H1 (cell line): ENCODE measurements around the gene DENND4C. TPM values are rescaled to one million over a fixed set of nuclear protein-coding genes. Genes with fewer than 3 reads are reported as not detected.

Experiments used
- CTCF ChIA-PET: fragments of 300-600 bp; sonication (Branson Sonifier 250); formaldehyde crosslinking; loops from one replicate; lab custom pipeline; 2021; ENCODE audit not compliant: partially characterized antibody; lab: Charles Lee
- POLR2A ChIA-PET: fragments of 300-600 bp; sonication (Branson Sonifier 250); formaldehyde crosslinking; loops from one replicate; lab custom pipeline; 2021; ENCODE audit warnings: inconsistent platforms; ENCODE audit not compliant: partially characterized antibody; lab: Charles Lee
- DNase-seq, 2 experiments: peaks; one replicate each; pipeline versions ENCODE4 v3.0.0 to v3.0.0-alpha.2; 2010 to 2022; ENCODE audit warnings: low spot score in 2 of 2, low read depth in 1 of 2, mixed read lengths in 1 of 2
- FAIRE-seq: peaks from 2 replicates; lab custom pipeline; 2011; peaks lifted over from hg19 to GRCh38; lab: Jason Lieb, UNC
- H2AFZ ChIP-seq: 2 replicates; pipeline ENCODE4 v1.8.1; 2012; ENCODE audit warnings: low read length, inconsistent platforms
- H2AK5ac ChIP-seq: 2 replicates; pipeline ENCODE4 v1.6.1; 2013; ENCODE audit warnings: low read depth, low read length
- H2BK120ac ChIP-seq: replicated peaks from 2 replicates; pipeline ENCODE3; 2013; ENCODE audit warnings: low read depth, low read length, inconsistent platforms
- H2BK12ac ChIP-seq: 2 replicates; pipeline ENCODE4 v1.6.1; 2013; ENCODE audit warnings: low read depth, low read length
- H2BK15ac ChIP-seq: 2 replicates; pipeline ENCODE4 v1.6.1; 2013; ENCODE audit warnings: low read length
- H2BK20ac ChIP-seq: 2 replicates; pipeline ENCODE4 v1.6.1; 2013; ENCODE audit warnings: low read length
- H2BK5ac ChIP-seq: 2 replicates; pipeline ENCODE4 v1.6.1; 2013; ENCODE audit warnings: low read depth, low read length
- H3K14ac ChIP-seq: 2 replicates; pipeline ENCODE4 v1.6.1; 2013; ENCODE audit warnings: inconsistent platforms; ENCODE audit not compliant: insufficient read length
- H3K18ac ChIP-seq: 2 replicates; pipeline ENCODE4 v1.6.1; 2013; ENCODE audit warnings: low read length; ENCODE audit errors: extremely low read depth
- H3K23ac ChIP-seq: 2 replicates; pipeline ENCODE4 v1.6.1; 2013; ENCODE audit warnings: inconsistent platforms; ENCODE audit not compliant: insufficient read length
- H3K23me2 ChIP-seq: 2 replicates; pipeline ENCODE4 v1.6.1; 2013; ENCODE audit warnings: low read depth, low read length
- H3K27ac ChIP-seq: 2 replicates; pipeline ENCODE4 v1.6.1; 2011; ENCODE audit warnings: low read depth, low read length, inconsistent platforms
- H3K27me3 ChIP-seq, 4 experiments: replicated peaks in 1 of 4; 1 replicate in 1 of 4; 2 replicates in 3 of 4; pipeline versions ENCODE4 v1.6.1 to v1.8.1; 2011 to 2013; ENCODE audit warnings: low read length in 3 of 4, mild to moderate bottlenecking in 3 of 4, inconsistent platforms in 2 of 4, mixed read lengths in 2 of 4, moderate library complexity in 1 of 4; ENCODE audit not compliant: control insufficient read depth in 3 of 4, insufficient read depth in 3 of 4; ENCODE audit errors: extremely low read depth in 1 of 4
- H3K36me3 ChIP-seq, 4 experiments: 2 replicates each; pipeline versions ENCODE4 v1.6.1 to v1.8.1; 2011 to 2013; ENCODE audit warnings: mild to moderate bottlenecking in 4 of 4, low read length in 3 of 4, moderate library complexity in 2 of 4, control low read depth in 1 of 4, inconsistent platforms in 1 of 4; ENCODE audit not compliant: insufficient read depth in 4 of 4, control insufficient read depth in 2 of 4
- H3K4ac ChIP-seq: replicated peaks from 2 replicates; pipeline ENCODE3; 2013; ENCODE audit warnings: low read length, low read depth, mixed read lengths, inconsistent platforms; ENCODE audit not compliant: insufficient read length
- H3K4me1 ChIP-seq, 4 experiments: replicated peaks in 1 of 4; 1 replicate in 1 of 4; 2 replicates in 3 of 4; pipeline versions ENCODE4 v1.6.1 to v1.8.1; 2011 to 2013; ENCODE audit warnings: low read length in 3 of 4, inconsistent platforms in 2 of 4, mixed read lengths in 1 of 4; ENCODE audit not compliant: insufficient read depth in 4 of 4, control insufficient read depth in 3 of 4
- H3K4me2 ChIP-seq, 2 experiments: 2 replicates each; pipeline versions ENCODE4 v1.6.1 to v1.8.1; 2011 to 2013; ENCODE audit warnings: low read depth in 2 of 2, low read length in 2 of 2, control low read depth in 1 of 2, inconsistent platforms in 1 of 2, mild to moderate bottlenecking in 1 of 2; ENCODE audit not compliant: insufficient read depth in 1 of 2
- H3K4me3 ChIP-seq, 4 experiments: fragments of 200-600, 300-600 bp in 1 of 4; sonication (generic), shearing (Covaris generic), sonication (Bioruptor Twin) in 1 of 4; 2 replicates each; pipeline versions ENCODE4 v1.5.1 to v1.8.1; 2011 to 2016; ENCODE audit warnings: low read length in 4 of 4, low read depth in 3 of 4, control low read depth in 2 of 4, inconsistent platforms in 2 of 4, mild to moderate bottlenecking in 2 of 4, mixed read lengths in 1 of 4, moderate library complexity in 1 of 4; ENCODE audit not compliant: insufficient read depth in 2 of 4; ENCODE audit errors: extremely low read depth in 1 of 4
- H3K56ac ChIP-seq: replicated peaks from 2 replicates; pipeline ENCODE3; 2013; ENCODE audit warnings: low read depth, mild to moderate bottlenecking, mixed read lengths, low read length, inconsistent platforms; ENCODE audit not compliant: insufficient read length
- H3K79me1 ChIP-seq: 2 replicates; pipeline ENCODE4 v1.6.1; 2013; ENCODE audit warnings: low read depth, low read length, control low read depth
- H3K79me2 ChIP-seq, 2 experiments: 2 replicates each; pipeline versions ENCODE4 v1.6.1 to v1.8.1; 2012 to 2013; ENCODE audit warnings: low read length in 2 of 2, mild to moderate bottlenecking in 2 of 2, inconsistent platforms in 1 of 2; ENCODE audit not compliant: insufficient read depth in 2 of 2, control insufficient read depth in 1 of 2
- H3K9ac ChIP-seq, 4 experiments: replicated peaks in 1 of 4; 1 replicate in 1 of 4; 2 replicates in 3 of 4; pipeline versions ENCODE4 v1.6.1 to v1.8.1; 2011 to 2013; ENCODE audit warnings: low read depth in 3 of 4, low read length in 3 of 4, control low read depth in 2 of 4, mild to moderate bottlenecking in 2 of 4, moderate library complexity in 2 of 4, inconsistent platforms in 1 of 4; ENCODE audit errors: extremely low read depth in 1 of 4
- H3K9me3 ChIP-seq, 2 experiments: 2 replicates each; pipeline versions ENCODE4 v1.6.1 to v1.8.1; 2012 to 2013; ENCODE audit warnings: mild to moderate bottlenecking in 2 of 2, moderate library complexity in 2 of 2, control low read depth in 1 of 2, inconsistent platforms in 1 of 2, low read depth in 1 of 2, low read length in 1 of 2, mixed read lengths in 1 of 2; ENCODE audit not compliant: insufficient read depth in 2 of 2
- H4K20me1 ChIP-seq, 2 experiments: replicated peaks in 1 of 2; 2 replicates each; pipeline versions ENCODE3 to v1.8.1; 2011 to 2013; ENCODE audit warnings: inconsistent platforms in 2 of 2, low read length in 2 of 2, mild to moderate bottlenecking in 1 of 2; ENCODE audit not compliant: insufficient read depth in 2 of 2, control insufficient read depth in 1 of 2
- H4K5ac ChIP-seq: 2 replicates; pipeline ENCODE4 v1.6.1; 2013; ENCODE audit warnings: low read length, low read depth, mixed read lengths, inconsistent platforms; ENCODE audit not compliant: insufficient read length
- H4K8ac ChIP-seq: 2 replicates; pipeline ENCODE4 v1.8.0; 2013; ENCODE audit warnings: mild to moderate bottlenecking, moderate library complexity, low read length, inconsistent platforms; ENCODE audit not compliant: insufficient read depth; ENCODE audit errors: extremely low read depth
- H4K91ac ChIP-seq: replicated peaks from 2 replicates; pipeline ENCODE3; 2013; ENCODE audit warnings: low read length, mixed read lengths, inconsistent platforms; ENCODE audit not compliant: insufficient read length
- CTBP2 ChIP-seq: IDR thresholded peaks from 2 replicates; pipeline ENCODE4 v1.7.0; 2011; ENCODE audit warnings: borderline replicate concordance, mild to moderate bottlenecking, moderate library complexity, mixed read lengths, low read length; ENCODE audit not compliant: insufficient read depth, insufficient read length
- HDAC2 ChIP-seq, 2 experiments: fragments of 300-600 bp in 1 of 2; sonication (generic) in 1 of 2; IDR thresholded peaks; 2 replicates each; pipeline ENCODE4 v1.6.1; 2011 to 2012; ENCODE audit warnings: low read depth in 2 of 2, low read length in 2 of 2, mild to moderate bottlenecking in 2 of 2, moderate library complexity in 2 of 2, borderline replicate concordance in 1 of 2, inconsistent platforms in 1 of 2
- KDM4A ChIP-seq: IDR thresholded peaks from one replicate; pipeline ENCODE4 v1.7.1; 2012; ENCODE audit warnings: low read depth, mild to moderate bottlenecking, moderate library complexity, low read length, inconsistent platforms; ENCODE audit not compliant: severe bottlenecking
- NANOG ChIP-seq: IDR thresholded peaks from 2 replicates; pipeline ENCODE4 v1.6.1; 2011; ENCODE audit warnings: low read length, low read depth, mild to moderate bottlenecking, inconsistent platforms; ENCODE audit not compliant: insufficient read depth, poor library complexity, severe bottlenecking
- NRF1 ChIP-seq: IDR thresholded peaks from 2 replicates; pipeline ENCODE4 v1.6.1; 2011; ENCODE audit warnings: mild to moderate bottlenecking, low read depth, low read length, improper control_type of control experiment
- SP2 ChIP-seq: IDR thresholded peaks from 2 replicates; pipeline ENCODE4 v1.6.1; 2012; ENCODE audit warnings: mild to moderate bottlenecking, low read length, inconsistent platforms
- SUZ12 ChIP-seq: fragments of 200-600 bp; sonication (generic); IDR thresholded peaks from 2 replicates; pipeline ENCODE4 v1.6.1; 2012; ENCODE audit warnings: mild to moderate bottlenecking, inconsistent platforms, low read length, moderate library complexity, mixed read lengths
- YY1 ChIP-seq: IDR thresholded peaks from 2 replicates; pipeline ENCODE4 v1.6.1; 2011; ENCODE audit warnings: low read depth, mild to moderate bottlenecking, low read length
- WGBS, 2 experiments: shearing (Covaris generic) in 1 of 2; methylation state at CpG; one replicate each; pipeline versions ENCODE4 v1.1.6 to v1.1.7; 2013 to 2015; ENCODE audit warnings: low lambda C conversion rate in 2 of 2, mixed read lengths in 2 of 2, inconsistent platforms in 1 of 2, low coverage in 1 of 2, missing lambda C conversion rate in 1 of 2; ENCODE audit not compliant: insufficient replicate concordance in 2 of 2, insufficient coverage in 1 of 2, insufficient read length in 1 of 2; ENCODE audit errors: extremely low coverage in 1 of 2, missing lambda C conversion rate in 1 of 2; 5-methylcytosine and 5-hydroxymethylcytosine counted together
- long read RNA-seq, 2 experiments: library from RNA in 1 of 2; library from capped mRNA in 1 of 2; stranded (forward); transcript quantifications; one replicate each; pipeline ENCODE4 v2.0.0, GENCODE V29; 2021; ENCODE audit warnings: inconsistent platforms in 1 of 2
- polyA minus RNA-seq, 3 experiments: library from RNA; depleted of rRNA, polyadenylated mRNA; stranded (reverse); fragments of >200 nt; gene quantifications; 1 replicate in 2 of 3; 2 replicates in 1 of 3; pipeline ENCODE4 v1.2.3, GENCODE V29; 2011
- polyA plus RNA-seq, 7 experiments: library from polyadenylated mRNA; depleted of rRNA in 3 of 7; stranded (reverse) in 5 of 7; unstranded in 2 of 7; fragments of >200 nt in 5 of 7; fragments of 200-250 nt in 2 of 7; gene quantifications; 1 replicate in 5 of 7; 2 replicates in 1 of 7; 4 replicates in 1 of 7; pipeline versions ENCODE4 v1.2.1 to v1.2.3, GENCODE V29; 2011 to 2013; ENCODE audit warnings: missing spikeins in 2 of 7, mixed read lengths in 2 of 7
- total RNA-seq: library from RNA; stranded (reverse); fragmentation: NEBNext Ultra II Directional; extraction: Animal tissue kit (Norgen Biotek cat#: 25700); gene quantifications from 2 replicates; pipeline ENCODE4 v1.2.1, GENCODE V29; 2021

DENND4C gene
- total RNA-seq (18.9 and 19.8 TPM in 2 replicates), polyA plus RNA-seq (2011; rRNA removed) (4.8 and 6.9 TPM in 2 replicates), polyA minus RNA-seq (2011; rRNA and poly(A)+ RNA removed) (28.5 and 47.2 TPM in 2 replicates)
- polyA plus RNA-seq (2011; cell fraction: cytosol; rRNA removed): 8.3 TPM
- polyA plus RNA-seq (2011; cell fraction: nucleus; rRNA removed): 5.7 TPM
- polyA plus RNA-seq (2012, experiment 1 of 2): 6.2 to 11.8 TPM (median 8.4 TPM) in 4 replicates
- polyA plus RNA-seq (2012, experiment 2 of 2): 0.63 TPM
- polyA plus RNA-seq (2013, experiment 1 of 2): 8.0 TPM
- 7.9 TPM for polyA plus RNA-seq (2013, experiment 2 of 2)
- 16.4 TPM for polyA minus RNA-seq (2011; cell fraction: cytosol; rRNA and poly(A)+ RNA removed)
- 52.8 TPM for polyA minus RNA-seq (2011; cell fraction: nucleus; rRNA and poly(A)+ RNA removed)
- long read RNA-seq, experiment 1, partial matches to known transcripts: 1 of 10 reads
- long read RNA-seq, experiment 1, other reads (novel, unspliced or antisense): 9 of 10 reads
- long read RNA-seq, experiment 2, partial matches to known transcripts: 1 of 2 reads
- long read RNA-seq, experiment 2, other reads (novel, unspliced or antisense): 1 of 2 reads

DNA sequence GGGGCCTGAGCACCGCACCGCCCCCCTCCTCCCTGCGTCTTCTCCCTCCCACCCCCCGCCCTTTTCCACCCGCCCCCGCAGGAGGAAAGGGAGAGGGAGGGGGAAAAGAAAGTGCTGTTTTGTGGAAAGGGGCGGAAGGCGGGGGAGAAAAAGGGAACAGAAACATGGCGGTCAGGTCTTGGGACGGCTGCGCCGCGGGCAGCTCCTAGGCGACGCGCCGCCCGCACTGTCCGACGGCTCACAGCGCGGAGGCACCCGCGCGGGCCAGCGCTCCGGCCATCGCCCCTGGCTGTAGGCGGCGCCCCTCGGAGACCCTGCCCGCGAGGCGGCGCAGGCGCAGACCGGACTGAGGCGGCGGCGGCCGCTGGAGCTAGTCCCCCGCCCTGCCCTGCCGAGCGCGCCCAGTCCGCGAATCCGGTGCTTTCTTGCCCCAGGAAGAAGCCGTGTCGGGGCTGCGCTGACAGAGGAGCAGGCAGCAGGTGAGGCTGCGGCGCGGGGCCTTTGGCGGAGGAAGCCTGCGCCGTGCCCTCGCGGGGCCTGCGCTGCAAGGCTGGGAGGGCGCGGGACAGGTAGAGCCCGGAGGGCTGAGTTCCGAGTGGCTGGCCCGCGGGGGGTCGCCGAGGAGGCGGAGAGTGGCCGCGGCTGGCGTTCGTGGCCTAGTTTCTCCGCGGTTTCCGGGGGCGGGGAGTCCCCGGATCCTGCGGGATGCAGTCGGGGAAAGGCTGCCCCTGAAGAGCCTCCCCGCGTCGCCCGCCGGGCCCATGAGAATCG, at the start of gene DENND4C:
Gene DENND4C, plus strand, starts transcription at position 339 of the 771 bp plus-strand sequence. CDS start 45,482 bp downstream, outside the sequence.
- POLR2A ChIA-PET: interaction anchor here (0.6 to 3.4 kb wide), 25 partner anchors 9 to 235 kb away, joined by 3 to 21 read pairs (median 4); partner anchors contain the start of genes ACER2 and RPS6
- TF ChIP-seq NANOG (no peak), CTBP2 (no peak), YY1 (peak; percentile 87), HDAC2 (IDR thresholded peaks at IDR 0.05; ENCODE audit: borderline replicate concordance in 1 of 2, low read depth in 2 of 2, low read length in 2 of 2) (no peak), SUZ12 (no peak), NRF1 (peak; percentile 43), SP2 (no peak), KDM4A (peak; percentile 73)

More for the DNA sequence above, at the start of gene DENND4C:
- peak within 1 kb of the TSS; percentile 88 to 97 for H3K4me2 ChIP-seq
- CTCF ChIA-PET: interaction anchor here (0.5 to 2.0 kb wide), 5 partner anchors 10 to 158 kb away, joined by 3 to 10 read pairs (median 3); no protein-coding TSS in a partner anchor
- peak within 1 kb of the TSS; percentile 96 for H4K5ac ChIP-seq
- no peaks in the 10 kb centered on the region for H3K79me1 ChIP-seq
- H2BK12ac ChIP-seq: peak within 1 kb of the TSS; percentile 90
- peak within 1 kb of the TSS; percentile 68 for H2AFZ ChIP-seq
- peak within 1 kb of the TSS; percentile 97 for H4K8ac ChIP-seq
- H3K79me2 ChIP-seq: peaks cover 14 to 43% of the 10 kb centered on the region in 2 experiments; a peak in 3 of 4 replicates
- peaks cover 3 to 10% of the 10 kb centered on the region in 2 experiments for H4K20me1 ChIP-seq
- FAIRE-seq (no peak), DNase-seq (peak; percentile 68 to 90)
- peaks cover 0 to 8% (median 1%) of the 10 kb centered on the region in 4 experiments; a peak in 4 of 7 replicates for H3K4me1 ChIP-seq
- 1% methylated on average over 57 of the region's 86 CpGs; no CpG with 5 or more reads in 1 of the 2 experiments for WGBS, 2 experiments
- peak within 1 kb of the TSS; percentile 95 for H3K56ac ChIP-seq
- H3K23me2 ChIP-seq: peaks cover 3% of the 10 kb centered on the region; the same call in 1 of the 2 replicates
- peak within 1 kb of the TSS; percentile 88 to 92 (median 90) for H3K9ac ChIP-seq
- peak within 1 kb of the TSS; percentile 94 for H3K27ac ChIP-seq
- H2BK15ac ChIP-seq: peak within 1 kb of the TSS; percentile 92; the same call in 1 of the 2 replicates
- H3K4me3 ChIP-seq: peak within 1 kb of the TSS; percentile 88 to 95 (median 90)
- H2BK120ac ChIP-seq: peak within 1 kb of the TSS; percentile 91
- H3K36me3 ChIP-seq: no peaks in the 10 kb centered on the region
- peak within 1 kb of the TSS; percentile 80; the same call in 1 of the 2 replicates for H2BK20ac ChIP-seq
- peak within 1 kb of the TSS; percentile 98 for H2BK5ac ChIP-seq
- H3K23ac ChIP-seq: no peak within 1 kb of the TSS
- peak within 1 kb of the TSS; percentile 66 for H3K4ac ChIP-seq
- no peaks in the 10 kb centered on the region for H3K9me3 ChIP-seq
- peak within 1 kb of the TSS; percentile 96 for H3K18ac ChIP-seq
- peak within 1 kb of the TSS; percentile 97 for H4K91ac ChIP-seq
- no peak within 1 kb of the TSS for H3K14ac ChIP-seq
- H2AK5ac ChIP-seq: no peak within 1 kb of the TSS
- no peaks in the 10 kb centered on the region for H3K27me3 ChIP-seq
